Measurements from ENCODE around the gene PPIB.

- TF ChIP-seq GATA3 (IDR thresholded peaks at IDR 0.05; ENCODE audit: low read depth, low read length) (no peak), GATA2 (IDR thresholded peaks at IDR 0.05; ENCODE audit: low read depth, low read length) (no peak)
These were observed 14.2 kb downstream of the PPIB start for GRCh38 chr15:64148581-64148980.
